CD1c-positive myeloid dendritic cell (primary cell): ENCODE data around the gene XPOT.

Experiments
- DNase-seq: peaks from one replicate; pipeline ENCODE4 v3.0.0-alpha.2; 2016; ENCODE audit errors: extremely low spot score

Gene XPOT

GRCh38 chr12:64466178-64466577 is 62.0 kb downstream of the XPOT start:
- DNase-seq, result no peak

- DNase-seq, result no peak
Measured at GRCh38 chr12:64468966-64469365, 64.8 kb downstream of the XPOT start.

- no peak for DNase-seq
Measured at GRCh38 chr12:64469455-64470142, 65.4 kb downstream of the XPOT start.

- no peak for DNase-seq
Measured at GRCh38 chr12:64470495-64470894, 66.3 kb downstream of the XPOT start.

- no peak for DNase-seq
Measured at GRCh38 chr12:64473176-64473575, 69.0 kb downstream of the XPOT start.

- no peak for DNase-seq
Measured at GRCh38 chr12:64475518-64475917, 71.3 kb downstream of the XPOT start.

GRCh38 chr12:64476844-64477243 is 72.7 kb downstream of the XPOT start:
- DNase-seq, result no peak

GRCh38 chr12:64478661-64479060 is 74.5 kb downstream of the XPOT start:
- DNase-seq, result no peak

- no peak for DNase-seq
Measured at GRCh38 chr12:64480148-64480547, 76.0 kb downstream of the XPOT start.

GRCh38 chr12:64486657-64487056 is 82.5 kb downstream of the XPOT start:
- no peak for DNase-seq

GRCh38 chr12:64491718-64492117 is 87.5 kb downstream of the XPOT start:
- no peak for DNase-seq

- no peak for DNase-seq
Measured at GRCh38 chr12:64493513-64493912, 89.3 kb downstream of the XPOT start.

GRCh38 chr12:64494998-64495729 is 91.0 kb downstream of the XPOT start:
- no peak for DNase-seq

GRCh38 chr12:64496839-64497400 is 92.7 kb downstream of the XPOT start:
- no peak for DNase-seq

GRCh38 chr12:64497484-64497883 is 93.3 kb downstream of the XPOT start:
- DNase-seq, result no peak

GRCh38 chr12:64497903-64498302 is 93.7 kb downstream of the XPOT start:
- no peak for DNase-seq

GRCh38 chr12:64500394-64500793 is 96.2 kb downstream of the XPOT start:
- no peak for DNase-seq
